ENCODE measurements around the gene AZIN2.

DNA sequence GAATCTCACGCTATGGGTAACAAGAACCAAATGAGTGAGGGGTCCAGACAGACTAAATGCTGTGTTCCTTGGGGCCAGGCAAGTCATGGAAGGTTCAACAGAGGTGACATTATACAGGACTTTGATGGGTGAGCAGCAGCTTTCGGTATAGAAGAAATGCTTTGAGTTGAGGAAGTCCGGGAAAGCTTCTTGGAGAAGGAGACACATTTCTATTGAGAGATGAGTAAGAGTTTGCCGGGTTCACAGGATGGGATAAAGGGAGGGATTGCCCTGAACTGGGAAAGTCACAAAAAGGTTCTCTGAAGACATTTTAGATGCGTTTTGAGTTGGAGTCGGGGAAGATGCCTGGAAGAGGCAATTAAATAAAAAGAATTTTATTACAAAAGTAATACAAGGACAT is 580 bp upstream of the AZIN2 start:
- TF ChIP-seq CTCF (IDR thresholded peaks at IDR 0.05) (no peak), POLR2A (IDR thresholded peaks at IDR 0.05) (no peak)
